ENCODE data around the gene LIN37. TPM values are rescaled to one million over a fixed set of nuclear protein-coding genes. Genes with fewer than 3 reads are reported as not detected.

Gene LIN37
- total and polyA plus RNA-seq, 2 donors (not counting 3 experiments of a cell fraction or from before 2014, with no cell fraction given) = 11.3 to 21.4 TPM

- ChIA-PET CTCF (no interaction called here), POLR2A (no interaction called here)
- intact Hi-C loops (cut with micrococcal nuclease) = no loop called here
These were observed 16.3 kb downstream of the LIN37 start for GRCh38 chr19:35764432-35765315.

More at GRCh38 chr19:35764432-35765315, 16.3 kb downstream of the LIN37 start:
- Histone ChIP-seq H3K9ac (replicated peaks; ENCODE audit: extremely low read depth, insufficient read depth, low read length) (no peak overlapping the region), H3K79me2 (ENCODE audit: control insufficient read depth, insufficient read depth, low read length) (peaks cover 2% of the 10 kb centered on the region), H3K9me3 (replicated peaks; ENCODE audit: control insufficient read depth, insufficient read depth, low read length) (no peaks in the 10 kb centered on the region), H3K27me3 (ENCODE audit: control insufficient read depth in 2 of 2, insufficient read depth in 2 of 2, low read length in 2 of 2) (no peaks in the 10 kb centered on the region), H3K4me1 (ENCODE audit: control insufficient read depth, extremely low read depth, insufficient read depth, low read length) (no peaks in the 10 kb centered on the region), H2AFZ (ENCODE audit: low read depth, low read length) (no peak overlapping the region), H3K4me3 (replicated peaks in 1 of 3; ENCODE audit: insufficient read depth in 1 of 3, low read depth in 1 of 3, low read length in 3 of 3) (no peak overlapping the region), H4K20me1 (replicated peaks; ENCODE audit: control insufficient read depth, extremely low read depth, insufficient read depth, low read length) (no peaks in the 10 kb centered on the region), H3K36me3 (ENCODE audit: control insufficient read depth in 2 of 2, extremely low read depth in 1 of 2, insufficient read depth in 2 of 2, low read length in 2 of 2) (peaks cover 3 to 7% of the 10 kb centered on the region in 2 experiments), H3K9me1 (replicated peaks; ENCODE audit: control insufficient read depth, extremely low read depth, insufficient read depth, low read length) (no peaks in the 10 kb centered on the region), H3K27ac (ENCODE audit: insufficient read depth, low read depth, low read length) (no peak overlapping the region), H3K4me2 (ENCODE audit: insufficient read depth, low read length) (no peak overlapping the region)
- no TSS peak for BruUV-seq (replicated peaks)
- TF ChIP-seq MYC (IDR thresholded peaks at IDR 0.05; ENCODE audit: low read depth, low read length) = no peak
- TF ChIP-seq CTCF (IDR thresholded peaks at IDR 0.05; ENCODE audit: extremely low read depth in 1 of 2, insufficient read depth in 1 of 2, low read depth in 1 of 2, low read length in 2 of 2) = no peak
- no peak for TF ChIP-seq MAX (IDR thresholded peaks at IDR 0.05; ENCODE audit: insufficient read depth, insufficient read length)
- TF ChIP-seq POLR2A (IDR thresholded peaks at IDR 0.05; ENCODE audit: low read depth, low read length) = no peak
- TF ChIP-seq POLR2AphosphoS5 (IDR thresholded peaks at IDR 0.05; ENCODE audit: insufficient read depth, low read depth, low read length) = no peak
- TF ChIP-seq FOS (IDR thresholded peaks at IDR 0.05; ENCODE audit: borderline replicate concordance, insufficient read depth, low read length) = no peak
- no peak for TF ChIP-seq JUN (IDR thresholded peaks at IDR 0.05; ENCODE audit: borderline replicate concordance, insufficient read depth, insufficient read length, low read depth)
- no peak for TF ChIP-seq GATA2 (IDR thresholded peaks at IDR 0.05; ENCODE audit: insufficient read depth, insufficient read length, low read depth, low read length)
- TF ChIP-seq EZH2 (IDR thresholded peaks at IDR 0.05; ENCODE audit: borderline replicate concordance, low read depth, low read length, severe bottlenecking) = no peak
- dilution Hi-C loops (cut with MboI; ENCODE audit: extremely low pct_ligation_motif_present, low sequenced_read_pairs) = no loop called here
- DNase-seq (ENCODE audit: low read depth, low spot score) (no peak), FAIRE-seq (no peak)

All from endothelial cell of umbilical vein (primary cell).